GM04503 (cell line): ENCODE measurements around the gene RHCG.

Source experiments
- DNase-seq: peaks from one replicate; pipeline ENCODE4 v3.0.0-alpha.2; 2012; ENCODE audit warnings: low read depth

The RHCG gene

DNA sequence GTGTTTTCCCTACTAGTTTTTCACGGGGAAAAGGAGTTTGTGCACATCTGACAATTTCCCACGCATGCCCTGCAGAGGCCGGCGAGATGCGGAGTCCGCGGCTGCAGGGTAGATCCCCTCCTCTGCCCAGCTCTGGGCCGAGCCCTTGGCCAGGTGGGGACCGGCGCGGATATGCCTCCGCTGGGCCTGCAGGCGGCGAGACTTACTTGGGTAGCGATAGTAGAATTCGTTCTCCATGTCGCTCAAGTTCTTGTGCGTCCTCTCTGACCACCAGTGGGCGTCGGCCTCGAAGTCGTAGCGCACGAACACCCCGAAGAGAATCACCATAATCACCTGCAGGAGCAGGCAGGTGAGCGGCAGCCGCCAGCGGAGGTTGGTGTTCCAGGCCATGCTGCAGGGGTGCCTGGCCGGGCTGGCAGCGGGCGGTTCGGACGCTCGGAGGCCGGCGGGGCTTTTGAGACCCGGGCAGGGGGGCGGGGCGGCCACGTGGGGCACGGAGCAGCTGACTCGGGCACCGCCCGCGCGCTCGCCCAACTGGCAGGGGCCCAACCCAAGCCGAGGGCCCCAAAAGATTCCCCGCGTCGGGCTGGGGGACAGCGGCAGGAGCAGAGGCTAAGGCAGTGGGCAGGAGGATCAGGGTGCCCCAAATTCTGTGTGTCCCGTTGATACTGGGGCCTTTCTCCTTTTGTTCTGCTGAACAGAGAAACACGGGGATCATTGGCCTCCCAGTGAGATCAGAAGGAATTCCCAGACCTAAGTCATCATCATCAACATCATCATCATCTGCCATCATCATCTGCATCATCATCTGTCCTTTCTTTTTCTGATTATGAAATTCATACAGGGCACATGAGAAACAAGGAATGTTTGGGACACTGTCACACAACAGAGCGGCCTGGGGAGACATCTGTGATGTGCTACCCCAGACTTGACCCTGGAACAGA is at the start of gene RHCG:
RHCG (minus strand) TSS at position 429 of the 944 bp plus-strand sequence; CDS start at position 390, 39 bp downstream.
- DNase-seq = no peak

- no peak for DNase-seq
These were observed 47.0 kb upstream of the RHCG start for GRCh38 chr15:89543389-89543788.

DNA sequence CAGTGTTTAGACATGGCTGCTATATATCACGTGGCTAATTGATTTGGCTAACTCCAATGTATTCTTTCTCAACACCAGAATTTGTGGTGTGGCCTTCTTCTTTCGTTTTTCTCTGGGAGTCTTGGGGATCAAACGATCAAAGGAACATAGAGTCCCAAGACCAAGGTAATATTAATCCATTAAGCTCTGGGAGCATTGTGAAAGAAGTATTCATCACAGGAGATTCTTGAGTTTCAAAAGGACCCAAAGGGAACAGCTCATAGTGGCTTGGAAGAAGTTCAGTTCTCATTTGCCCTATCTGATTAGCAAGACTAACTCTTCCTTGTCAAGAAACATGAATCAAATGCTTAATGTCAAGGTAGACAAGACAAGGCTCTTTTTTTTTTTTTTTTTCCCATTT is 46.0 kb upstream of the RHCG start:
- DNase-seq = no peak

GRCh38 chr15:89539027-89539426 is 42.6 kb upstream of the RHCG start:
- DNase-seq = no peak

DNA sequence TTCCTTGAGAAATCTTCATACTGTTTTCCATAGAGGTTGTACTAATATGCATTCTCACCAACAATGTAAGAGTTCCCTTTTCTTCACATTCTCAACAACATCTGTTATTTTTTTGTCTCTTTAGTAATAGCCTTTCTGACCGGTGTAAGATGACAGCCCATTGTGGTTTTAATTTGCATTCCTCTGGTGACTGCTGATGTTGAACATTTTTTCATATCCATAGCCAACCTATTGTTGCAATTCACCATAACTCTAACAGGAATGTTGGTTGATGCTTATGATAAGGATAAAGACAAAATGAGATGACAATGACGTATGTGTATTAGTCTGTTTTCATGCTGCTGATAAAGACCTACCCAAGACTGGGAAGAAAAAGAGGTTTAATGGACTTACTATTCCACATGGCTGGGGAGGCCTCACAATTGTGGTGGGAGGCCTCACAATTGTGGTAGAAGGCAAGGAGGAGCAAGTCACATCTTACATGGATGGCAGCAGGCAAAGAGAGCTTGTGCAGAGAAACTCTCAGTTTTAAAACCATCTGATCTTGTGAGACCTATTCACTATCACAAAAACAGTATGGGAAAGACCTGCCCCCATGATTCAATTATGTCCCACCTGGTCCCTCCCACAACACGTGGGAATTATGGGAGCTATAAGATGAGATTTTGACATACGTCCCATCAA is 37.6 kb upstream of the RHCG start:
- peak; percentile 11 for DNase-seq

- no peak for DNase-seq
These were observed 35.6 kb upstream of the RHCG start for GRCh38 chr15:89531796-89532537.

- DNase-seq = no peak
These were observed 34.6 kb upstream of the RHCG start for GRCh38 chr15:89530976-89531375.

- no peak for DNase-seq
These were observed 32.5 kb upstream of the RHCG start for GRCh38 chr15:89528757-89529352.

- no peak for DNase-seq
These were observed 30.4 kb upstream of the RHCG start for GRCh38 chr15:89526601-89527441.

GRCh38 chr15:89526181-89526580 is 29.8 kb upstream of the RHCG start:
- no peak for DNase-seq

DNA sequence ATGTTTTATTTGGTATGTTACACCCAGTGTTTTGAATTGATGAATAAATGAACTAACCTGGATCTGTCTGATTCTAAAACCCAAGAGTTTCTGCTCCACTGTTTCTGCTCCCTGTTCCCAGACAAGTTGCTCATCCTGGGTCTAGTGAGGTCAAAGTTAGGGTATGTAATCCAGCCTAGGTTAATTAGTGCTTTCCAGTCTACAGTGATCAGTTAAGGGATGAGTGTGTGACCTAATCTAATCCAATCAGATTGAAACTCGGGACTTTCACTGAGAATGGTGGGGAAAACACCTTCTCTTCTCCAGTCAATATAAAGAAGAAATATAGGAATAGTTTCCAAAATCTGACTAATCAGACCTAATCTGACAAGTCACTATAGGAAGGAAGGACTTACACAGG is 27.8 kb upstream of the RHCG start:
- DNase-seq = no peak

DNA sequence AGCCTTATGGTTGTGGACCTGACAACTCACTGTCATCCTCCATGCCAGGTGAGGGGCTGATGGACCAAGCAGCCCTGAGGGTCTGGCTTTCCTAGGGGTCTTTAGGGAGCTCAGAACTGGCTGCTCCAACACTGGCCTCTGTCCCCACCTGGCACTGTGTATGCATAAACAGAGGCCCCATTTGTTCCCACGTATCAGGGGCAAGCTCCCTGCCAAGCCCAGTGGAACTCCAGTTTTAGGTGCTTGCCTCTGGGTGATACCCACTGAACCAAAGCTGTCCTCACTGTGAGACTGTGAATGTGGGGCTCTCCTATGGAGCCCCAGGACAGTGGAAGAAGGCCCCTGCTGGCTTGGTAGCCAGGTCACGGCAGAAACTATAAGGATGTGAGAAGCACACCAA is 26.7 kb upstream of the RHCG start:
- no peak for DNase-seq

DNA sequence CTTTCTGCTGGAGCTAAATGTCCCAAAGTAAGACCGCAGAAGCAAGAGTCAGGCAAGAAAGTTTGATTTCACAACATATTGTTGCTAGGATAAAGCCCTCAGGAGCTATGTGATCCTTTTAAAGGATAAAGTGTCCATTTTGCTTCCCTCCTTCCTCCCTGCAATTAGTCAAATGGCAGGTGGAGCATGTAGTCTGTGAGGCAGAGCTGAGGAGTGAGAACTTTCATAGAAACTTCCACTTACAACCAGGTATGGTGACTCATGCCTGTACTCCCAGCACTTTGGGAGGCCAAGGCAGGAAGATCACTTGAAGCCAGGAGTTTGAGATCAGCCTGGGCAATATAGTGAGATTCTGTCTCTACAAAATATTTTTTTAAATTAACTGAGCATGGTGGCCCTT is 25.2 kb upstream of the RHCG start:
- DNase-seq = no peak

GRCh38 chr15:89515477-89515876 is 19.1 kb upstream of the RHCG start:
- DNase-seq = no peak

GRCh38 chr15:89514596-89515406 is 18.4 kb upstream of the RHCG start:
- no peak for DNase-seq

- DNase-seq = no peak
These were observed 17.8 kb upstream of the RHCG start for GRCh38 chr15:89514186-89514585.

GRCh38 chr15:89513284-89513683 is 16.9 kb upstream of the RHCG start:
- DNase-seq = no peak

DNA sequence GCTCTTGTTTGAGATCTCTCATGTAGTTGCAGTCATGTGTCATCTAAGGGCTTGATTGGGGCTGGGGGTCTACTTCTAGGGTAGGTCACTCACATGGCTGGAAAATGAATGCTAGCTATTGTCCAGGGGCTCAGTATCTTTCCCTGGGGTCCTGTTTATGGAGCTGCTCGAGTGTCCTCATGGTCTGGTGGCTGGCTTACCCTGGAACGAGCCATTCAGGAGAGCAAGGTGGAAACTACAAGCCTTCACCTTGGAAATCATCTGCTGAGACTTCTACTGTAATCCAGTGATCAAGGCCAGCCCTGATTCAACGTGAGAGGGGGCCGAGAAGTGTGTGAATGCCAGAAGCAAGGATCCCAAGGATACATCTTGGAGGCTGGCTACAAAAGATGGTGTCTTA is 16.2 kb upstream of the RHCG start:
- DNase-seq = no peak

DNA sequence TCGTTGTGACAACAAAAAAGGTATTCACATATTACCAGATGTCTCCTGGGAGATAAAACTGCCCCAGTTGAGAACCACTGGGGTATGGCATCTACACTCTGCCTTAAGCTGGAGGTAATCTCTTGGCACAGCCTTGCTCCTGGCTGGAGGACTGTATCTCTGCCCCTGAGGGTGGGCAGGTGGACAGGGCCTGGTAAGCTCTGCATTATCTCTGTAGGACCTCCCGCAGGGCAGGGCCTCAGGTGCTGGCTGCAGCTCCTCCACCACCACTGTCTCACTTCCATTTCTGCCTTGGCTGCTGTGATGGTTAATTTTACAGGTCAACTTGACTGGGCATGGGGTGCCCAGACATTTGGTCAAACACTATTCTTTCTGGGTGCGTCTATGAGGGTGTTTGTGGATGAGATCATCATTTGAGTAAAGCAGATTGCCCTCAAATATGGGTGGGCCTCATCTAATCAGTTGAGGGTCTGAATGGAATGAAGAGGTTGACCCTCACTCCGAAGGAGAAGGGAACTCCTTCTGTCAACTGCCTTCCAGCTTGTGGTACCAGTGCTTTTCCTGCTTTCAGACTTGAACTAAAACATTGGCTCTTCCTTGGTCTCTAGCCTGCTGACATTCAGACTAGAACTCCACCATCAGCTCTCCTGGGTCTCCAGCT is 9.8 kb upstream of the RHCG start:
- no peak for DNase-seq

GRCh38 chr15:89504166-89504565 is 7.8 kb upstream of the RHCG start:
- no peak for DNase-seq
